CD14-positive monocyte (primary cell): Measurements from ENCODE around the gene MPP2. TPM values are rescaled to one million over a fixed set of nuclear protein-coding genes. Genes with fewer than 3 reads are reported as not detected.

Experiments
- DNase-seq, 3 donors: peaks; one replicate each; pipeline ENCODE4 v3.0.0-alpha.2; 2011 to 2022
- H2AFZ ChIP-seq: 2 replicates; pipeline ENCODE4 v1.6.0; 2012; ENCODE audit warnings: mild to moderate bottlenecking, low read depth, low read length, inconsistent platforms; ENCODE audit not compliant: insufficient read depth, poor library complexity, severe bottlenecking
- H3K27ac ChIP-seq, 2 donors: 1 replicate in 1 of 2; 2 replicates in 1 of 2; pipeline ENCODE4 v1.5.1; 2012 to 2013; ENCODE audit warnings: low read length in 2 of 2, control low read depth in 1 of 2, inconsistent platforms in 1 of 2, low read depth in 1 of 2, mild to moderate bottlenecking in 1 of 2
- H3K27me3 ChIP-seq, 2 donors: one replicate each; pipeline versions ENCODE4 v1.6.0 to v1.6.1; 2011 to 2013; ENCODE audit warnings: low read length in 2 of 2; ENCODE audit not compliant: control insufficient read depth in 2 of 2, insufficient read depth in 2 of 2
- H3K36me3 ChIP-seq, 2 donors: replicated peaks in 1 of 2; 1 replicate in 1 of 2; 2 replicates in 1 of 2; pipeline versions ENCODE4 v1.5.1 to v1.6.1; 2012 to 2013; ENCODE audit warnings: low read length in 2 of 2, control low read depth in 1 of 2, inconsistent platforms in 1 of 2, mild to moderate bottlenecking in 1 of 2; ENCODE audit not compliant: insufficient read depth in 2 of 2, control insufficient read depth in 1 of 2
- H3K4me1 ChIP-seq, 2 donors: 1 replicate in 1 of 2; 2 replicates in 1 of 2; pipeline versions ENCODE4 v1.5.1 to v1.6.1; 2012 to 2013; ENCODE audit warnings: low read length in 2 of 2, control low read depth in 1 of 2, inconsistent platforms in 1 of 2, mild to moderate bottlenecking in 1 of 2, moderate library complexity in 1 of 2; ENCODE audit not compliant: insufficient read depth in 2 of 2, control insufficient read depth in 1 of 2
- H3K4me2 ChIP-seq: replicated peaks from 2 replicates; pipeline ENCODE3; 2012; ENCODE audit warnings: low read length, moderate library complexity, mild to moderate bottlenecking; ENCODE audit not compliant: poor library complexity, severe bottlenecking; ENCODE audit errors: extremely low read depth
- H3K4me3 ChIP-seq, 3 experiments: fragments of 200-600 bp in 1 of 3; sonication (generic) in 1 of 3; replicated peaks in 1 of 3; 1 replicate in 2 of 3; 2 replicates in 1 of 3; pipeline ENCODE4 v1.5.1; 2011 to 2013; ENCODE audit warnings: low read length in 3 of 3, mild to moderate bottlenecking in 3 of 3, control low read depth in 2 of 3, low read depth in 2 of 3, inconsistent platforms in 1 of 3, moderate library complexity in 1 of 3
- H3K79me2 ChIP-seq: 2 replicates; pipeline ENCODE4 v1.6.0; 2012; ENCODE audit warnings: mild to moderate bottlenecking, control low read depth, inconsistent platforms, low read length, moderate library complexity; ENCODE audit not compliant: insufficient read depth
- H3K9ac ChIP-seq: 2 replicates; pipeline ENCODE4 v1.6.0; 2017; ENCODE audit warnings: low read length, mild to moderate bottlenecking; ENCODE audit not compliant: insufficient read depth, poor library complexity, severe bottlenecking
- H3K9me3 ChIP-seq, 2 donors: replicated peaks in 1 of 2; 1 replicate in 1 of 2; 2 replicates in 1 of 2; pipeline versions ENCODE4 v1.5.1 to v1.6.1; 2012 to 2013; ENCODE audit warnings: low read length in 2 of 2, control low read depth in 1 of 2; ENCODE audit not compliant: control insufficient read depth in 1 of 2, insufficient read depth in 1 of 2
- H4K20me1 ChIP-seq: 2 replicates; pipeline ENCODE4 v1.6.0; 2012; ENCODE audit warnings: mild to moderate bottlenecking, low read length, control low read depth, moderate library complexity; ENCODE audit not compliant: insufficient read depth
- H3K27ac Mint-ChIP-seq, 7 donors: one replicate each; pipeline ENCODE4 v1.8.0; 2020; ENCODE audit warnings: mild to moderate bottlenecking in 7 of 7, mixed read lengths in 7 of 7, moderate library complexity in 6 of 7, inconsistent platforms in 2 of 7
- H3K27me3 Mint-ChIP-seq, 3 donors: one replicate each; pipeline ENCODE4 v1.8.0; 2021 to 2022; ENCODE audit warnings: low read depth in 3 of 3, mild to moderate bottlenecking in 3 of 3, mixed read lengths in 3 of 3, moderate library complexity in 3 of 3, inconsistent platforms in 1 of 3
- H3K36me3 Mint-ChIP-seq, 2 donors: one replicate each; pipeline ENCODE4 v1.8.0; 2020; ENCODE audit warnings: mixed read lengths in 2 of 2, inconsistent platforms in 1 of 2, mild to moderate bottlenecking in 1 of 2
- H3K4me1 Mint-ChIP-seq: one replicate; pipeline ENCODE4 v1.8.0; 2020; ENCODE audit warnings: mild to moderate bottlenecking, mixed read lengths
- H3K4me3 Mint-ChIP-seq, 2 donors: one replicate each; pipeline ENCODE4 v1.8.0; 2020; ENCODE audit warnings: mild to moderate bottlenecking in 2 of 2, mixed read lengths in 2 of 2, moderate library complexity in 1 of 2
- H3K9me3 Mint-ChIP-seq, 7 donors: one replicate each; pipeline ENCODE4 v1.8.0; 2020 to 2022; ENCODE audit warnings: mixed read lengths in 7 of 7, mild to moderate bottlenecking in 6 of 7, moderate library complexity in 6 of 7, inconsistent platforms in 2 of 7
- WGBS: methylation state at CpG from one replicate; pipeline ENCODE4 v1.1.5; 2013; ENCODE audit warnings: missing lambda C conversion rate; ENCODE audit not compliant: insufficient coverage; 5-methylcytosine and 5-hydroxymethylcytosine counted together
- intact Hi-C, 2 donors: fragments of 100-400 bp; cut with micrococcal nuclease; formaldehyde crosslinking; loops; one replicate each; pipeline versions ENCODE4 v1.15.0 to v1.15.1; 2023
- polyA plus RNA-seq, 3 donors: library from polyadenylated mRNA; depleted of rRNA in 1 of 3; unstranded in 2 of 3; stranded (reverse) in 1 of 3; fragments of 300-500 nt in 2 of 3; fragments of >200 nt in 1 of 3; fragmentation: Illumina TruSeq in 2 of 3; gene quantifications; 1 replicate in 2 of 3; 2 replicates in 1 of 3; pipeline ENCODE4 v1.2.3, GENCODE V29; 2012 to 2021
- TF ChIP-seq, protein P1 (sequence below): fragments of 200-600 bp; IDR thresholded peaks from one replicate; pipeline ENCODE4 v1.8.0; 2022; ENCODE audit warnings: antibody characterized with exemption, mild to moderate bottlenecking

Gene MPP2
- polyA plus RNA-seq, 3 donors: not detected

DNA sequence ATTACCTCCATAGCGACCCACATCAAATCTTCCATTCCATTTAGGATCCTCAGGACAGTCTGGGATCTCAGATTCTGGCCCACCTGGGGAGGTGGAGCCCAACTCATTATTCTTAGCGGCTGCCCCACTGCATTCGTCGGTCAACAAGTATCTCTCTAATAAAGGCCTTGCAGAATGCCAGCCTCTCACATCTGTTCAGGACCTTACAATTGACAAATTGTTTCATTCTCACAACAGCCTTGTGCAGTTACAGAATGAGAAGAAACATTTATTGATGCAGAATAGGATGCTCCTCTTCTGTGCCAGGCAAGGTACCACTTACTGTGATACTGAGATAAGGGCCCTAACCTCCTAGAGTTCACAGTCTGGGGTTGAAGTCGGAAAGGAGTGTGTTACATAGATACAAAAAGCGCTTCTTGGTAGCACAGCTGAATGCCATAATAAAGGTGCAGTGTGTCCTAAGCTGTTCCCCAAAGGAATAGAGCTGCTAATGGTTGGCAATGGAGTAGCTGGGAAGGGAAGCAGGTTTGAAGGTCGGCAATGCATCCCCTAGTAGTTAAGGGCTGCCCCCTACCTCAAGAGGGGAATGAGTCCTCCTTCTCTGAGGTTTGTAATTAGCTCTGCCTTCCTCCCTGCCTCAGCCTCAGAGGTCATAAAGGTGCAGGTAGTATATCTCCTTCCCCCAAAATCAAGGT is 2.3 kb upstream of the MPP2 start:
- Mint-ChIP-seq H3K27me3 (peaks cover 47 to 51% (median 50%) of the 10 kb centered on the region in 3 donors), H3K27ac (no peak overlapping the region), H3K4me1 (peaks cover 27% of the 10 kb centered on the region), H3K36me3 (no peaks in the 10 kb centered on the region), H3K9me3 (peaks cover 0 to 24% (median 5%) of the 10 kb centered on the region in 7 donors), H3K4me3 (peak overlapping the region in 1 of 2 donors; percentile 44)
- peaks cover 43 to 53% of the 10 kb centered on the region in 2 donors for H3K27me3 ChIP-seq
- no peak overlapping the region for H2AFZ ChIP-seq
- DNase-seq: no peak
- H3K9me3 ChIP-seq: peaks cover 5 to 9% of the 10 kb centered on the region in 2 donors
- intact Hi-C loops: no loop called here
- WGBS: no CpG with 5 or more reads among the region's 7 CpGs
- H3K4me2 ChIP-seq: no peak overlapping the region
- H3K4me3 ChIP-seq: no peak overlapping the region
- H3K9ac ChIP-seq: no peak overlapping the region
- H3K79me2 ChIP-seq: no peaks in the 10 kb centered on the region
- peaks cover 26 to 27% of the 10 kb centered on the region in 2 donors for H3K4me1 ChIP-seq
- no peaks in the 10 kb centered on the region for H4K20me1 ChIP-seq
- TF ChIP-seq, protein P1, sequence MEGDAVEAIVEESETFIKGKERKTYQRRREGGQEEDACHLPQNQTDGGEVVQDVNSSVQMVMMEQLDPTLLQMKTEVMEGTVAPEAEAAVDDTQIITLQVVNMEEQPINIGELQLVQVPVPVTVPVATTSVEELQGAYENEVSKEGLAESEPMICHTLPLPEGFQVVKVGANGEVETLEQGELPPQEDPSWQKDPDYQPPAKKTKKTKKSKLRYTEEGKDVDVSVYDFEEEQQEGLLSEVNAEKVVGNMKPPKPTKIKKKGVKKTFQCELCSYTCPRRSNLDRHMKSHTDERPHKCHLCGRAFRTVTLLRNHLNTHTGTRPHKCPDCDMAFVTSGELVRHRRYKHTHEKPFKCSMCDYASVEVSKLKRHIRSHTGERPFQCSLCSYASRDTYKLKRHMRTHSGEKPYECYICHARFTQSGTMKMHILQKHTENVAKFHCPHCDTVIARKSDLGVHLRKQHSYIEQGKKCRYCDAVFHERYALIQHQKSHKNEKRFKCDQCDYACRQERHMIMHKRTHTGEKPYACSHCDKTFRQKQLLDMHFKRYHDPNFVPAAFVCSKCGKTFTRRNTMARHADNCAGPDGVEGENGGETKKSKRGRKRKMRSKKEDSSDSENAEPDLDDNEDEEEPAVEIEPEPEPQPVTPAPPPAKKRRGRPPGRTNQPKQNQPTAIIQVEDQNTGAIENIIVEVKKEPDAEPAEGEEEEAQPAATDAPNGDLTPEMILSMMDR: no peak
- no peaks in the 10 kb centered on the region for H3K36me3 ChIP-seq
- no peak overlapping the region for H3K27ac ChIP-seq

- peak overlapping the region in 1 of 3 experiments; percentile 63 for H3K4me3 ChIP-seq
- intact Hi-C loops: no loop called here
Observed at GRCh38 chr17:43907998-43908721, 824 bp upstream of the MPP2 start.

More at GRCh38 chr17:43907998-43908721, 824 bp upstream of the MPP2 start:
- peaks cover 5 to 9% of the 10 kb centered on the region in 2 donors for H3K9me3 ChIP-seq
- peak overlapping the region in 1 of 7 donors; percentile 48 for H3K27ac Mint-ChIP-seq
- no peaks in the 10 kb centered on the region for H3K36me3 ChIP-seq
- peaks cover 27% of the 10 kb centered on the region for H3K4me1 Mint-ChIP-seq
- H3K36me3 Mint-ChIP-seq: no peaks in the 10 kb centered on the region
- DNase-seq: peak in 1 of 3 donors; percentile 2
- H3K9me3 Mint-ChIP-seq: peaks cover 0 to 24% (median 5%) of the 10 kb centered on the region in 7 donors
- H3K4me3 Mint-ChIP-seq: peak overlapping the region; percentile 58 to 83
- H3K27me3 ChIP-seq: peaks cover 43 to 65% of the 10 kb centered on the region in 2 donors
- TF ChIP-seq, protein P1: peak; percentile 1
- H3K4me1 ChIP-seq: peaks cover 26 to 27% of the 10 kb centered on the region in 2 donors
- no peaks in the 10 kb centered on the region for H4K20me1 ChIP-seq
- 36% methylated on average over 23 of the region's 26 CpGs for WGBS
- H3K27me3 Mint-ChIP-seq: peaks cover 50 to 62% (median 56%) of the 10 kb centered on the region in 3 donors
- H3K4me2 ChIP-seq: peak overlapping the region; percentile 58
- no peak overlapping the region for H3K27ac ChIP-seq
- H3K79me2 ChIP-seq: no peaks in the 10 kb centered on the region
- H3K9ac ChIP-seq: peak overlapping the region; percentile 25
- H2AFZ ChIP-seq: no peak overlapping the region
